SW480 (cell line): ENCODE measurements around the gene PSIP1.
"Not testable (repeated sequence)": the region's sequence is repeated elsewhere in the genome, so short reads cannot be mapped to it uniquely, and the experiment has no call there.

ENCODE experiments used
- DNase-seq: peaks from one replicate; pipeline ENCODE4 v3.0.0-alpha.2; 2016; ENCODE audit warnings: low spot score

Gene PSIP1

DNA sequence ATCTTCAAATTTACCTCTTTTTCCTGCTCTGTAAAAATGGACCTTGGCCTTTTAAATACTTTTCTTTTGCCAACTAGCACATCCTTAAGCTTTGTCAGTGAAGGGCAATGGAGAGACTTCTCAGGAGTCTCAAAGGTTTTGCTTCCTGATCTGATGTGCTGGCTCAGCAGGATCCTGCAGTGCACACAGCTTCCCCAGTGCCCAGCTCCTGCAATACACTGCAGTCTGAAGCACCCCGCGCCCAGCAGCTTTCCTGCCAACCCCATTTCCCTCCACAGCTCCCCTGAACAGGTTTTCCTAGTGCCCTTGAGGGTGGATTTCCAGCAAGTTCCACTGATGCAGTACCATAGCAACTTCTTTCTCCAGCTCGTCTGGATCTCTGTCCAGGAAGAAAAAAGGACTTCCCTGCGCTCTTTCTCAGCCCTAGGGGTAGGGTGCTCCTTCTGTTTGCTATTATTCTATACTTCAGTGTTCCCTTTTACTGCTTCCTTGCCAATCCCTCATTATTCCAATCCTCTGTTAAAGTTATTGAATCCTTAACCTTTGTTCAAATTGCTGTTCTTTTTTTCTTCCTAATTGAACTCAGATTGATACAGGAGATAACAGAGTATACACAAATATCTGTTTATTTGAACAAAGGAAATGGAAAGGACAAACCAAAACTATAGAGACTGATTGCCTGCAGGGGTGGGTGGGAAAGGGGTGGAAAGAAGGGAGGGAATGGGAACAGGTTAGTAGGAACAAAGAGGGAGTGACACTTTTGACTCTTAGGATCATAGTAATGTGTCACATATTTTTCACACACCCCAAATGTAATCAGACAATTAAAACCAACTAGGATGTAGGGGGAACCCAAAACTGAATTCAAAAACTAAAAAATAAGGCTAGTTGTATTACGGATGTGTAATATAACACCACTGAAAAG, 79.6 kb downstream of the PSIP1 start:
- DNase-seq: no peak

GRCh38 chr9:15427702-15428101, 83.1 kb downstream of the PSIP1 start:
- DNase-seq: not testable (repeated sequence)

DNA sequence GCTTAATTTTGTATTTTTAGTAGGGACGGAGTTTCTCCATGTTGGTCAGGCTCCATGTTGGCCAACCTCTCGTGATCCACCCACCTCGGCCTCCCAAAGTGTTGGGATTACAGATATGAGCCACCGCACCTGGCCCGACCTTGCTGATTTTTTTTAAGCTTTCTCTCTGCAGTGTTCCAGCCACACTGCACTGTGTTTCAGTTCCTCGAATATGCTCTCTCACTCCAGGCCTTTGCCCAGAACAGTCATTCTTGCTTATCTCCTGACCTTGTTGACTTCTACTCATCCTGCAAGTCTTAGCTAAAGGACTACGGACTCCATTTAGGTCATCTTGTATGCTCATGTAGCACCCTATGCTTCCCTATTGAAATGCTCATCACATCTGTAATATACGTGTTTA, 84.8 kb downstream of the PSIP1 start:
- DNase-seq: no peak

DNA sequence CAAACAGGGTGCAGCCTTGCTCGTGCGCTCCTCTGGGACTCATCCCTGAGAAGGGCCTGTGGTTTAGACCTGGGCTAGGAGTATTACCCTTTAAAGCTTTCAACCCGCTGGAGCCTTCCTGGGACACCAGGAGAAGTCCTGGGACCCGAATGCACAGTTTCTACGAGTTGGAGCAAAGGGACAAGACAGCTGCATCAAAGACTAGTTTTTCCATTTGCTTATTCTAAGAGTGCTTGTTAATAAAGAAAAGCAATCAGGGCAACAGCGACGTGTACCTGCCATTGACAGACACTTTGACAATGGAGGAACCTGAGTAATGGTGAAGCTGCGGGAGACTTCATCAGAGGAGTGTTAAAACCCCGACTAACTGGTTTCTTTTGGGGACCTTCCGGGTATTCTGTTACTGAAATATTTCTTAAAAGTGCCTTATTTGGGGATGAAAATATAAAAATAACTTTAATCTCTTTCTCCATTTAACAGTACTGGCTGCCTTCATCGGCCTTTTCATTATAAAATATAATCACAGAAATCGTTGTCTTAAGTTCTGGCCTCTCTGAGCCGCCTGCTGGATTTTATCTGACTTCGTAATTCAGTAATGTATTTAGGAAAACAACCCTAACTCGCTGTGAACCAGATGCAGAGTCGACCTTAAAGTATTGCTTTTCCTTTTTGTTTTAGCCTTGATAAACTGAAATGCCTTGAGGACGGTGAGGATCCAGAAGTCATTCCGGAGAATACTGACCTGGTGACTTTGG, 87.4 kb downstream of the PSIP1 start:
- DNase-seq: peak; percentile 24

- peak; percentile 92 for DNase-seq
Measured at GRCh38 chr9:15422372-15423230, 88.2 kb downstream of the PSIP1 start, which contains the start of gene SNAPC3. Gene SNAPC3 (plus strand): TSS chr9:15422876. CDS start chr9:15422880, 4 bp downstream.

- peak; percentile 3 for DNase-seq
Measured at GRCh38 chr9:15421990-15422371, 88.8 kb downstream of the PSIP1 start.

- DNase-seq: no peak
Measured at GRCh38 chr9:15421532-15421931, 89.2 kb downstream of the PSIP1 start.

- no peak for DNase-seq
Measured at GRCh38 chr9:15420796-15421195, 90.0 kb downstream of the PSIP1 start.

DNA sequence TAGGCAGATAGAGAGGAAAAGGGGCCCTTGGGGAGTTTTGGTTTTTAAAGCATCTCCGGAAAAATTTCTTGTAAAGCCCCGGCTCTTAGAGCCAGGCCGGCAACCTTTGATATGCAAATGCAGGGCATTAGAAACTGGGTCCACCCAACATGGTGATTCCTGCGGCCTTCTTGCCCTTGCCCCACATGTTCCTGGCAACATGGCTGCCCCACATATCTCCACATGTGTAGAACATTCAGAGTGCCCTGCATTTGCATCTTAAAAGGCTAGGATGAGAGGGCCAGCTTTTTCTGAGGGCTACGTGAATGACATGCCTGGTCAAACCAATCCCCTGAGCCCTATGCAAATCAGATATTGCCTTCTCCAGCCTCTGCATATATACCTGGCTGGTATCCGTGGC, 93.1 kb downstream of the PSIP1 start:
- no peak for DNase-seq

DNA sequence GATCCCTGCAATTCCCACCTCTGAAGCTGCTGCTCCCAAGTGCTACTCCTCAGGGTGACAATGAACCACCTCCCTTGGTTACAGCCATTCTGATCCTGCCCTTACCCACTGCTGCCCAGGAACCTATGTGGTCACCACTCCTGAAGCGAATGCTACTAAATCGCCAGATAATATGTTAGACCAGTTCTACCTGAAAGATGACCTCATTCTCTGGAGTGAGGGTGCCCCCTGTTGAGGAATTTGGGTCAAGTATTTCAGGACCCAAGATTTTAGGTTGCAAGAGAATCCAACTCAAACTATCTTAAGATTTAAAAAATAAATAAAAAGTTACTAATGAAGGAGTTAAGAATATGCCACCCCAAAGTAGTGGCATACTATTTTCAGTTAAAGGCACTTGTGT, 93.9 kb downstream of the PSIP1 start:
- peak; percentile 9 for DNase-seq
